ENCODE data around the gene SRXN1.

SRXN1 gene

DNA sequence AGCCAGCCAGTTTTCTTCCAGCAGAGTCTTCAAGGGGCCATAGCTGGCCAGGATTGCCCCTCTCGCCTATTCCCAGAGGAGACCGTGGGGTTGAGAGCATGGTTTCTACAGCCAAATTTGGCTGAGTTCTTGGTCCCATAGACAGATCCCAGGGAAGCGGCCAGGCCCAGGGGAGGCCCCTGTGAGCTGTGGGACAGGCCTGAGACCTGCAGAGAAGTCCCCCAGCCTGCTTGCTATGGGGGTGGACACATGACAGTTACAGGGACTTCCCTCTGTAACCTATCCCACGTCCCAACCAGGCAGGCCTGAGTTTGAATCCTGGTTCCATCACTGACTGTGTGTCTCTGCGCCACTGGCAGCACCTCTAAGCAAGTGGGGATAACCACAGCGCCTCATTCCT, 45.5 kb downstream of the SRXN1 start:
- no peak for DNase-seq (ENCODE audit: low spot score)

DNA sequence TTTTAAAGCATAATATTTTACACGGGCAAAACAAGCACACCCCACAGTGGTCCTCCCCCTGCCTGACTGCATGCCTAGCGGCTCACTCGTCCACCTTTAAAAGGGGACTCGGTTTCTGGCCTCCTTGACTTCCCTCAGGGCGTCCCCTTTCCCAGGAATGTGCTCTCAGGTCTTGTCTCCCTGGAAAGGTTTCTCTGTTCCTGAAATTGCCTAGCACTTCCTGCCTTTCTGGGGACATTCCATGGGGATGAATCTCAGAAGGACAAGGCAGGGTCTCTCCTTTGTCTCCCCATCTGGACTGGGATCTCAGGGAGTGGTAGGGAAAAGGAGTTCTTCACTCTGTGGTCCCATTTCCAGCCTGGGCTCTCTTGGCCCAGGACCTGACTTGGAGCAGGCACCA, 47.8 kb downstream of the SRXN1 start:
- no peak for DNase-seq (ENCODE audit: low spot score)

DNA sequence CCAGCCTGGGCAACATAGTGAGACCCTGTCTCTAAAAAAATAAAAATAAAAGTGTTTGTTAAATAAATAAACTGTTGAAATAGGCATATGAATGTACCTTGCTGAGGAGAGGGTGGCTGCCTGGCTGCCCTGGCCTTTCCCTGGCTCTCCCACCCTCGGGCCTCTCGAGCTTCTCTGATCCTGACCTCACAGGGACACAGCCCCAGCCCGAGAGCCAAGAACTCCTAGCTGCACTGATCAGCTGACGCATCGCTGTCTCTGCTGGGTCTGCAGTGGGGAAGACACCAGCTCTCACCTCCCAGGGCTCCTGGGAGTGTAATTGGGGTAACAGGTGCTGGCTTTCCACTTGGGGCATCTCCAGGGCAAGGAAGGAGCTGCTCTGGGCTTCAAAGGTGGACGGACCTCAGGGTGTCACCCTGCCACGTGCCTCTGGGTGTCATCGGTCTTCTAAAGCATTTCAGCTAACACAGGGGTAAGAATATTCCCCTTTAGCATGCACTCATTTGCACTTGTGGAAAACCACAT, 49.8 kb downstream of the SRXN1 start:
- no peak for DNase-seq (ENCODE audit: low spot score)

DNA sequence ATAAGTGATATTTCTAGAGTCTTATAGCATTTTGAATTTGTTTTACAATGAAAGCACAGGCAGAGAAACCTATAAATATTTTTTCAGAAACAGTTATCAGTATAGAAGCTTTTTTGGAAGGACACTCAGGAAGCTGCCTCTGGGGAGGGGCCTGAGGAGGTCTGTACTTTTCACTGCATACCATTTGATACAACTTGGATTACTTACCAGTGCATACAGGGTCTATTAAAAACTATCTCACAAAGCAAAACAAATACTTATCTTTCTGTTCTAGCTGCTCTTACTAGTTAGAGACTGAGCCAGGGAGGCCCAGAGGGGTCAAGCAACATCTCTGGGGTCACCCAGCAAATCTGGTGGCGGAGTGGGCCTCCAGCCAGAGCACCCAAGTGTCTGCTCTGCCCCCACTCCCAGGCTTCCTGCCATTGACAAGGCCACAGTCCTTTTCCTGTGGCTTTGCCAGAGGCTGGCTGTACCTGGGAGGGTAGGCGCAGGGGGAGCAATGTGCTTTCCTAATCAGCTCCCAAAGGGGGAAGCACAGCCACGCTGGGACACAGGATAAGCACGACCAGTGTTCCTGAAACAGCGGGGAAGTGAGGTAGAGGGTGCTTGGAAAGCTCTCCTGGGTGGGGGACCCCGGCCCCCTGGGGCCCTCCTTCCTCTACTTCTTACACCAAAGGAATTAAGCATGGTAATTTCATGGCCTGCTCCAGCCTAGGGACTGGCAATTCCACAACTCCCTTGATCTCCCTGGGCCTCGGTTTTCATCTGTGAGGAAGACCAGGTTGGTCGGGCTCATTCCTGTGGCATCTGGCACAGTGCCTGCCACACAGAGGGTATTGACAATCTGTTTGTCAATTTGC, 50.7 kb downstream of the SRXN1 start:
- DNase-seq (ENCODE audit: low spot score), result no peak

DNA sequence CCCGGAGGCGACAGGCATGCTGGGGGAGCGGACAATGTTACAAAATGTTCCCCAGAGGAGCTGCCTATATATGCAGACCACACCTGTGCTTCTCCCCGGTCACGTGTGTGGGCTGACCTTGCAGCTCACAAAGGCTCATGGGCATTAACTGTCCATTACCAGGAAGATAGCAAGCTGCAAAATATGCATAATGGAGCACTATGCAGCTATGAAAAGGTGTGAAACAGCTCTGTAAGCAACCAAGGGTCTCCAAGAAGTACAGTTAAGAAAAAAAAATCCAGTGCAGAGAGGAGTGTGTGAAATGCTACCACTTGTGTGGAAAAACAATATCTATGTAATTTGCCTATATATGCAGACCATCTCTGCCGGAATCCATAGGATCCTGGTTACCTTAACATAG, 52.3 kb downstream of the SRXN1 start:
- no peak for DNase-seq (ENCODE audit: low spot score)

DNA sequence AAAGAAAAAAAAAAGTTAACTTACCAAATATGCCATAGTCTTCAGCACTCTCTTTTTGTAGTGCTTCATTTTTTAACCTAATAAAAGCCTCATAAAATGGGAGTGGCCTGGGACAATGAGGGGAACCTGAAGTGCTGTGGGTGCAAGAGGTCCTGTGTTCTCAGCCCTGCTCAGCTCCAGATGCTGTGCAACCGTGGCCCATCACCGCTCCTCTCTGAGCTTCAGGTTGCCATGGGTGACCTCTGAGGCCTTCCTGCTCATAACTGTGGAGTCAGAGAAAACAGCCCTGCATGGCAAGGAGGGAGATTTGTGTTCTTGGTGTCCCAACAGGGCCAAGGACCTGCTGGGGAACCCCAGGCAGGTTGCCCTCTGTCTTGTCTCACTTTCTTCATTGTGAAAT, 52.9 kb downstream of the SRXN1 start:
- DNase-seq (ENCODE audit: low spot score), result no peak

GRCh38 chr20:598133-598850, 54.7 kb downstream of the SRXN1 start:
- no peak for DNase-seq (ENCODE audit: low spot score)

GRCh38 chr20:597560-597959, 55.4 kb downstream of the SRXN1 start:
- no peak for DNase-seq (ENCODE audit: low spot score)

Measured in activated CD4-positive, alpha-beta T cell treated with anti-CD3 and anti-CD28 coated beads, Interleukin-2, Interleukin-4, amounts not matched to agents 100 ng/mL and 50 ng/mL, durations not matched to agents 16 hours and 8 hours (primary cell).